Vagina (tissue), 2 donors: ENCODE measurements around the gene TOMM20. TPM values are rescaled to one million over a fixed set of nuclear protein-coding genes. Genes with fewer than 3 reads are reported as not detected.

Source experiments
- DNase-seq, 2 donors: peaks; one replicate each; pipeline ENCODE4 v3.0.0-alpha.2; 2017; ENCODE audit errors: extremely low spot score in 2 of 2
- H3K27ac ChIP-seq: fragments of 200-600 bp; sonication (generic); one replicate; pipeline ENCODE4 v1.5.1; 2019
- H3K27me3 ChIP-seq: fragments of 200-600 bp; sonication (generic); one replicate; pipeline ENCODE4 v1.5.1; 2019
- H3K36me3 ChIP-seq, 2 donors: fragments of 200-600 bp; sonication (generic); one replicate each; pipeline ENCODE4 v1.5.1; 2017 to 2019
- H3K4me1 ChIP-seq: fragments of 200-600 bp; sonication (generic); one replicate; pipeline ENCODE4 v1.5.1; 2019
- H3K4me3 ChIP-seq, 2 donors: fragments of 200-600 bp; sonication (generic); 1 replicate in 1 of 2; 2 replicates in 1 of 2; pipeline ENCODE4 v1.5.1; 2016 to 2019
- H3K9me3 ChIP-seq: fragments of 200-600 bp; sonication (generic); one replicate; pipeline ENCODE4 v1.5.1; 2019
- POLR2A ChIP-seq, 2 donors: fragments of 450-650 bp; IDR thresholded peaks; one replicate each; pipeline ENCODE4 v1.6.1; 2017; ENCODE audit warnings: antibody characterized with exemption in 2 of 2, mild to moderate bottlenecking in 2 of 2, moderate library complexity in 2 of 2
- POLR2AphosphoS5 ChIP-seq, 2 donors: sonication (generic); formaldehyde crosslinking; IDR thresholded peaks; one replicate each; pipeline ENCODE4 v1.9.0; 2017; ENCODE audit warnings: antibody characterized with exemption in 2 of 2, mild to moderate bottlenecking in 2 of 2, low read depth in 1 of 2; ENCODE audit not compliant: insufficient read depth in 1 of 2
- intact Hi-C: fragments of 100-400 bp; cut with DNase I; formaldehyde crosslinking; loops from one replicate; pipeline ENCODE4 v1.15.1; 2023
- total RNA-seq: library from RNA; depleted of rRNA; stranded (reverse); fragments of >200 nt; gene quantifications from one replicate; pipeline ENCODE4 v1.2.3, GENCODE V29; 2016
- TF ChIP-seq, protein P1 (sequence below), 3 experiments: fragments of 450-650 bp in 2 of 3; fragments of 200-600 bp in 1 of 3; sonication (generic) in 1 of 3; IDR thresholded peaks; one replicate each; pipeline ENCODE4 v1.5.1; 2017 to 2019; ENCODE audit warnings: antibody characterized with exemption in 3 of 3, mild to moderate bottlenecking in 2 of 3, moderate library complexity in 2 of 3

TOMM20 gene
- total RNA-seq, 1 donor from 2014 or later = 71.9 TPM

- H3K27me3 ChIP-seq = no peaks in the 10 kb centered on the region
- H3K27ac ChIP-seq = no peak overlapping the region
- intact Hi-C loops = no loop called here
- TF ChIP-seq POLR2AphosphoS5 (IDR thresholded peaks at IDR 0.05; ENCODE audit: insufficient read depth in 1 of 2, low read depth in 1 of 2) = no peak
- TF ChIP-seq, protein P1, sequence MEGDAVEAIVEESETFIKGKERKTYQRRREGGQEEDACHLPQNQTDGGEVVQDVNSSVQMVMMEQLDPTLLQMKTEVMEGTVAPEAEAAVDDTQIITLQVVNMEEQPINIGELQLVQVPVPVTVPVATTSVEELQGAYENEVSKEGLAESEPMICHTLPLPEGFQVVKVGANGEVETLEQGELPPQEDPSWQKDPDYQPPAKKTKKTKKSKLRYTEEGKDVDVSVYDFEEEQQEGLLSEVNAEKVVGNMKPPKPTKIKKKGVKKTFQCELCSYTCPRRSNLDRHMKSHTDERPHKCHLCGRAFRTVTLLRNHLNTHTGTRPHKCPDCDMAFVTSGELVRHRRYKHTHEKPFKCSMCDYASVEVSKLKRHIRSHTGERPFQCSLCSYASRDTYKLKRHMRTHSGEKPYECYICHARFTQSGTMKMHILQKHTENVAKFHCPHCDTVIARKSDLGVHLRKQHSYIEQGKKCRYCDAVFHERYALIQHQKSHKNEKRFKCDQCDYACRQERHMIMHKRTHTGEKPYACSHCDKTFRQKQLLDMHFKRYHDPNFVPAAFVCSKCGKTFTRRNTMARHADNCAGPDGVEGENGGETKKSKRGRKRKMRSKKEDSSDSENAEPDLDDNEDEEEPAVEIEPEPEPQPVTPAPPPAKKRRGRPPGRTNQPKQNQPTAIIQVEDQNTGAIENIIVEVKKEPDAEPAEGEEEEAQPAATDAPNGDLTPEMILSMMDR (IDR thresholded peaks at IDR 0.05) = no peak
- TF ChIP-seq POLR2A (IDR thresholded peaks at IDR 0.05) = no peak
- H3K9me3 ChIP-seq = no peaks in the 10 kb centered on the region
- peaks cover under 1 to 14% of the 10 kb centered on the region in 2 donors for H3K36me3 ChIP-seq
- DNase-seq = no peak
- no peak overlapping the region for H3K4me3 ChIP-seq
- H3K4me1 ChIP-seq = peaks cover 56% of the 10 kb centered on the region
These were observed 4.0 kb downstream of the TOMM20 start for GRCh38 chr1:235124665-235125064.

DNA sequence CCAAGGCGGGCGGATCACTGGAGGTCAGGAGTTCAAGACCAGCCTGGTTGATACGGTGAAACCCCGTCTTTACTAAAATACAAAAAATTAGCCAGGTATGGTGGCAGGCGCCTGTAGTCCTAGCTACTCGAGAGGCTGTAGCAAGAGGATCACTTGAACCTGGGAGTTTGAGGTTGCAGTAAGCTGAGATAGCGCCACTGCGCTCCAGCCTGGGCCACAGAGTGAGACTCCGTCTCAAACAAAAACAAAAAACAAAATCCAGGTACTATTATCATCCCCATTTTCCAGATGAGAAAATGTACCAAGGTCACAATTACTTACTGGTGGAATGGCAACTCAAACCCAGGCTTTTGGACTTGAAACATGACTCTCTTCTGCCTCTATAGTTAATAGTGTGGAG, 4.5 kb downstream of the TOMM20 start:
- H3K4me1 ChIP-seq = peaks cover 52% of the 10 kb centered on the region
- peak in 1 of 2 donors; percentile 13 for DNase-seq
- intact Hi-C loops = no loop called here
- H3K27me3 ChIP-seq = no peaks in the 10 kb centered on the region
- no peak overlapping the region for H3K4me3 ChIP-seq
- H3K9me3 ChIP-seq = no peaks in the 10 kb centered on the region
- no peak overlapping the region for H3K27ac ChIP-seq
- TF ChIP-seq POLR2A (IDR thresholded peaks at IDR 0.05) = no peak
- TF ChIP-seq, protein P1 (IDR thresholded peaks at IDR 0.05) = no peak
- no peak for TF ChIP-seq POLR2AphosphoS5 (IDR thresholded peaks at IDR 0.05; ENCODE audit: insufficient read depth in 1 of 2, low read depth in 1 of 2)
- H3K36me3 ChIP-seq = peaks cover 3 to 20% of the 10 kb centered on the region in 2 donors

- Histone ChIP-seq H3K9me3 (no peaks in the 10 kb centered on the region), H3K27me3 (no peaks in the 10 kb centered on the region), H3K27ac (no peak overlapping the region), H3K4me3 (no peak overlapping the region), H3K36me3 (peaks cover 3 to 36% of the 10 kb centered on the region in 2 donors), H3K4me1 (peaks cover 47% of the 10 kb centered on the region)
- no peak for TF ChIP-seq POLR2A (IDR thresholded peaks at IDR 0.05)
- TF ChIP-seq POLR2AphosphoS5 (IDR thresholded peaks at IDR 0.05; ENCODE audit: insufficient read depth in 1 of 2, low read depth in 1 of 2) = no peak
- TF ChIP-seq, protein P1 (IDR thresholded peaks at IDR 0.05) = no peak
- DNase-seq = no peak
- intact Hi-C loops = no loop called here
These were observed 6.3 kb downstream of the TOMM20 start for GRCh38 chr1:235122348-235122747.

- Histone ChIP-seq H3K4me3 (no peak overlapping the region), H3K4me1 (no peaks in the 10 kb centered on the region), H3K27me3 (no peaks in the 10 kb centered on the region), H3K36me3 (peaks cover 0 to 56% of the 10 kb centered on the region in 2 donors), H3K27ac (no peak overlapping the region), H3K9me3 (no peaks in the 10 kb centered on the region)
- TF ChIP-seq POLR2AphosphoS5 (IDR thresholded peaks at IDR 0.05; ENCODE audit: insufficient read depth in 1 of 2, low read depth in 1 of 2) = no peak
- TF ChIP-seq, protein P1 (IDR thresholded peaks at IDR 0.05) = no peak
- no peak for TF ChIP-seq POLR2A (IDR thresholded peaks at IDR 0.05)
- intact Hi-C loops = no loop called here
- peak in 1 of 2 donors; percentile 11 for DNase-seq
These were observed 15.3 kb downstream of the TOMM20 start for GRCh38 chr1:235113183-235113917.
